BE2C (cell line): Measurements from ENCODE around the gene VSIG2.

Source experiments
- DNase-seq: peaks from one replicate; pipeline ENCODE4 v3.0.0-alpha.2; 2020
- H3K27me3 ChIP-seq: fragments of 250-450 bp; sonication (Bioruptor Pico); 2 replicates; pipeline ENCODE4 v1.5.1; 2020; ENCODE audit warnings: mild to moderate bottlenecking
- H3K36me3 ChIP-seq: fragments of 250-450 bp; sonication (Bioruptor Pico); 2 replicates; pipeline ENCODE4 v1.5.1; 2020; ENCODE audit warnings: mild to moderate bottlenecking
- H3K4me1 ChIP-seq: fragments of 250-450 bp; sonication (Bioruptor Pico); 2 replicates; pipeline ENCODE4 v1.5.1; 2020
- H3K4me3 ChIP-seq: 2 replicates; pipeline ENCODE4 v1.5.1; 2011; ENCODE audit warnings: low read depth, low read length
- H3K9me3 ChIP-seq: fragments of 250-450 bp; sonication (Bioruptor Pico); 2 replicates; pipeline ENCODE4 v1.5.1; 2020
- TF ChIP-seq, protein P1 (sequence below): IDR thresholded peaks from 2 replicates; pipeline ENCODE4 v1.5.1; 2012; ENCODE audit warnings: mild to moderate bottlenecking, low read depth, low read length

VSIG2 gene

DNA sequence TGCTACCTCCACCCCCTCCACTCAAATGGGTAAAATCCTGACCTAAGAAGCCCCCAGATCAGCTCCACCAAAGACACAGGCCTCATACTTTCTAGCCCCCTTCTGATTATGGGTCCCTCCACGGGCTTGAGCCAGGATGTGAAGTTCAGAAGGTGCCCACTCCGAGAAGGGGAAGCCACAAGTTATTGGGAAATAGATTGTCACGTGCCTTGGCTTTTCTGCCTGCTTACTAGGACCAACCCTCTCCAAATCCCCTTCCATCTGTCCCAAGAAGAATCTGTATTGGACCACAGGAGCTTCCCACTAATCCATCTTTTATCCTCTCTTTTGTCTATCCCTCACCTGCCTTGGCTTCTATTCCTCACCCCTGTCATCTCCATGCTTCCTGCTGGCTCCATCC lies 15.3 kb downstream of the VSIG2 start:
- no peak for DNase-seq
- no peaks in the 10 kb centered on the region for H3K27me3 ChIP-seq

DNA sequence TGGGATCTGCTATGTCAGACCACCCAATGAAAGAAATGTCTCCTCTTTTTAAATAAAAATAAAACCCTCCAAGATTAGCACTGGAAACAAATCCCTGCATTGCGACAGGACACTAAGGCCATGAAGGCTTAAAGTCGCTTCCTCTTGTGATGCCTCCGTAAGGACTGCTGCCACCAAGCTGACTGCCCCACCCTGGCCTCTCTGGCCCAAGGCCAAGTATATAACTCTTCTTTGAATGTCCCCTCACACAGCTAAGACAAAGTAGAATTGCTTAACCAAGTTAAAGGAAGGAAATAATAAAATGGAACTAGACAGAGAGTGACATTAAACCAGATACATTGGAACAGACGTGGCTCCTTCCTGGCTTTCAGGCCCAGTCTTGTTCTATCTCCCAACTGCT lies 19.8 kb downstream of the VSIG2 start:
- DNase-seq, result no peak
- TF ChIP-seq, protein P1, sequence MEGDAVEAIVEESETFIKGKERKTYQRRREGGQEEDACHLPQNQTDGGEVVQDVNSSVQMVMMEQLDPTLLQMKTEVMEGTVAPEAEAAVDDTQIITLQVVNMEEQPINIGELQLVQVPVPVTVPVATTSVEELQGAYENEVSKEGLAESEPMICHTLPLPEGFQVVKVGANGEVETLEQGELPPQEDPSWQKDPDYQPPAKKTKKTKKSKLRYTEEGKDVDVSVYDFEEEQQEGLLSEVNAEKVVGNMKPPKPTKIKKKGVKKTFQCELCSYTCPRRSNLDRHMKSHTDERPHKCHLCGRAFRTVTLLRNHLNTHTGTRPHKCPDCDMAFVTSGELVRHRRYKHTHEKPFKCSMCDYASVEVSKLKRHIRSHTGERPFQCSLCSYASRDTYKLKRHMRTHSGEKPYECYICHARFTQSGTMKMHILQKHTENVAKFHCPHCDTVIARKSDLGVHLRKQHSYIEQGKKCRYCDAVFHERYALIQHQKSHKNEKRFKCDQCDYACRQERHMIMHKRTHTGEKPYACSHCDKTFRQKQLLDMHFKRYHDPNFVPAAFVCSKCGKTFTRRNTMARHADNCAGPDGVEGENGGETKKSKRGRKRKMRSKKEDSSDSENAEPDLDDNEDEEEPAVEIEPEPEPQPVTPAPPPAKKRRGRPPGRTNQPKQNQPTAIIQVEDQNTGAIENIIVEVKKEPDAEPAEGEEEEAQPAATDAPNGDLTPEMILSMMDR, result no peak
- Histone ChIP-seq H3K36me3 (no peaks in the 10 kb centered on the region), H3K27me3 (no peaks in the 10 kb centered on the region), H3K9me3 (no peaks in the 10 kb centered on the region), H3K4me1 (no peaks in the 10 kb centered on the region), H3K4me3 (no peak overlapping the region)

More for the DNA sequence above, 15.3 kb downstream of the VSIG2 start:
- TF ChIP-seq, protein P1, result no peak
- H3K4me1 ChIP-seq, result no peaks in the 10 kb centered on the region; the same call in 1 of the 2 replicates
- H3K4me3 ChIP-seq, result no peak overlapping the region
- H3K9me3 ChIP-seq, result no peaks in the 10 kb centered on the region
- no peaks in the 10 kb centered on the region for H3K36me3 ChIP-seq

DNA sequence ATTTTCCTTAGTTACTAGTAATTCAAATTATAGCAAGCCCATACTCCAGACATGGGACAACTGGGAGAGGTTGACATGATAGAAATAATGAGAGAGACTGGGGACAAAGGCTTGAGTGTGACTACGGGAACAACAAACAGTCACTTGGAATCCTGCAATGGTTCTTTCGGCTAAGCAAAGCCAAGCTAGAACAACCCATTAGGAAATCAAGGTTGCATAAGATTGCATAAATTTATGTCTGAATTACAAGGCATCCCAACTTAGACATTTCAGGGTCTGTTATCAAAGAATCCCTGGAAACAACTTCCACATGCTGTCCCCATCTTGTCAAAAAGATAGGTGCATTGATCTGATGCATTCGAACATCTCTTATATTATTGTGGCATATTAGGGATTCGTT lies 22.5 kb downstream of the VSIG2 start:
- Histone ChIP-seq H3K4me3 (no peak overlapping the region), H3K4me1 (no peaks in the 10 kb centered on the region; the same call in 1 of the 2 replicates), H3K27me3 (no peaks in the 10 kb centered on the region), H3K9me3 (no peaks in the 10 kb centered on the region), H3K36me3 (no peaks in the 10 kb centered on the region)
- DNase-seq, result no peak
- TF ChIP-seq, protein P1, result no peak

DNA sequence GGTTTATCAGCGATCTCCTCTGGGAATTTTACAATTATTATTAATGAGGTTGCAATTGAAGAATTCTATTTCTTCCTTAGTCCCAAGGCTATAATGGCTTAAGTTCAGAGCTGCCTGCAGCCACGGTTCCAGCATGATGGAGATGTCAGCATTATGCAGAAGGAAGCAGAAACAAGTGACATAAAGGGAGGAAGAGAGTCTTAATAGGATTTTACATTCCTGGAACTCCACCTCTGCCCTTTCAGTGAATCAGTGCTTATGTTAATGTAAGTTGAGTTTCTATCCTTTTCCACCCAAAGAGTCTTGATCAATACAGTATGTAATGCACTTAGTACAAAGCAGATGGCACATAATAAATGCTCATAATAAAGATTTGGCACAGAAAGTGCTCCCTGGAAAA lies 23.9 kb downstream of the VSIG2 start:
- no peaks in the 10 kb centered on the region for H3K9me3 ChIP-seq
- TF ChIP-seq, protein P1, result no peak
- DNase-seq, result no peak
- no peaks in the 10 kb centered on the region for H3K36me3 ChIP-seq
- no peaks in the 10 kb centered on the region for H3K27me3 ChIP-seq
- no peak overlapping the region for H3K4me3 ChIP-seq
- no peaks in the 10 kb centered on the region; the same call in 1 of the 2 replicates for H3K4me1 ChIP-seq

DNA sequence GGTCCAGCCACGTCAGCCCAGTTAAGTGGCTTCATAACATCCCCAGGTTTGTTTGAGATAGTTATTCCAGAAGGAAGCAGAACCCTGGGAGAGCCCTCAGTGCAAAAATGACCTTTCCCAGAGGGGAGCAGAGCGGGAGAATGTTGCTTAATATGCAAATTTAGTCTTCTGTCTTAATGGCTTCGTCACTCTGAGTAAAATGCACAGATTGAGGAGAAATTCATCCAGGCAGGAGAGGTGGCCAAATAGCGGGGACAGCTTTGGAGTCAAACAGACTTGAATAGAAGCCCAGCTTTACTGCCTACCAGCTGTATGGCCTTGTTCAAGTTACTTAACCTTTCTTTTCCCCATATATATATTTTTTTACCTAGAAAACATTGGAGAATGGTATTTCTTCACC lies 24.6 kb downstream of the VSIG2 start:
- TF ChIP-seq, protein P1, result no peak

DNA sequence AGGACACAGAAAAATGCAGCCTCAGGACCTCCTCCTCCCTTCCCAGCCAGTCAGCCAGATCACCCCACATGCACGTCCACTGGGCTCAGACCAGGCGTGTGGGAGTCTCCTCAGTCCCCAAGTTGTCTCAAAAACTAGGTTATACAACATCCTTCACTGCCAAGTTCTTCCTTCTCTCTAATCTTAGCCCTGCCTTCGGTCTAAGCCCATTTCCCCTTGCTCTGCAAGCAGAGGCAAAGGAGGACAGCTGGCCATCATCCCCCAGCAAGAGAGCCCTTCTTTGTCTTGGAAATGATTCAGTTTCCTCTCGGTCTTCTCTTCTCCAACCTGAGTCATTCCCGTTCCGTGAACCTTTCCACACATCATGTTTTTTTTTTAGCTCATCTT lies 26.3 kb downstream of the VSIG2 start:
- H3K4me1 ChIP-seq, result no peaks in the 10 kb centered on the region; the same call in 1 of the 2 replicates
- no peak for DNase-seq
- no peaks in the 10 kb centered on the region for H3K36me3 ChIP-seq
- no peaks in the 10 kb centered on the region for H3K27me3 ChIP-seq
- no peak overlapping the region for H3K4me3 ChIP-seq
- H3K9me3 ChIP-seq, result no peaks in the 10 kb centered on the region
- TF ChIP-seq, protein P1, result no peak

More for the DNA sequence above, 24.6 kb downstream of the VSIG2 start:
- Histone ChIP-seq H3K4me1 (no peaks in the 10 kb centered on the region; the same call in 1 of the 2 replicates), H3K4me3 (no peak overlapping the region), H3K27me3 (no peaks in the 10 kb centered on the region), H3K9me3 (no peaks in the 10 kb centered on the region), H3K36me3 (no peaks in the 10 kb centered on the region)
- DNase-seq, result no peak
